Activated naive CD8-positive, alpha-beta T cell (primary cell): ENCODE data around the gene PCCA.

Source experiments
- H3K27ac Mint-ChIP-seq: one replicate; pipeline ENCODE4 v1.8.0; 2021; ENCODE audit warnings: mixed read lengths
- H3K27me3 Mint-ChIP-seq: one replicate; pipeline ENCODE4 v1.8.0; 2021; ENCODE audit warnings: mixed read lengths
- H3K36me3 Mint-ChIP-seq: one replicate; pipeline ENCODE4 v1.8.0; 2021; ENCODE audit warnings: mixed read lengths
- H3K4me1 Mint-ChIP-seq: one replicate; pipeline ENCODE4 v1.8.0; 2021; ENCODE audit warnings: low read depth, mixed read lengths
- H3K4me3 Mint-ChIP-seq: one replicate; pipeline ENCODE4 v1.8.0; 2021; ENCODE audit warnings: mild to moderate bottlenecking, mixed read lengths
- H3K9me3 Mint-ChIP-seq: one replicate; pipeline ENCODE4 v1.8.0; 2021; ENCODE audit warnings: low read depth, mixed read lengths

Gene PCCA

DNA sequence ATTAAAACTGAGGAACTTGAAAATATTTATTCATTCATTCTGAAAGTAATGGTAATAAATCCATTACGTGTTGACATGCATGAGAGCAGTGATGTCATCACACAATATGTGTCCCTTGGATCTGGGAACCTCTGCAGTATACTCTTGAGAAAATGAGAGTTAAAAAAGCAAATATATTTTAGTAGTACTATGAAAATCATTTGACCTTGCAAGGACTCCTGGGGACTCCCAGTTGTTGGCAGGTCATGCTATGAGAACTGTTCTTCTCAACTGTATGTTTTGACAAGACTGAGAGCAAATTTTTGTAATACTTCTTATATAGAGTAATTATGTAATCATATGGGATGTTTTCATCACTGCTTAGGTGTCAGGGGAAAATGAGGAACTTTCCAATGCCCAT is 249.4 kb downstream of the PCCA start:
- H3K36me3 Mint-ChIP-seq = peaks cover 28% of the 10 kb centered on the region
- H3K4me3 Mint-ChIP-seq = no peak overlapping the region
- H3K4me1 Mint-ChIP-seq = peaks cover 17% of the 10 kb centered on the region
- peaks cover 6% of the 10 kb centered on the region for H3K9me3 Mint-ChIP-seq
- no peak overlapping the region for H3K27ac Mint-ChIP-seq
- H3K27me3 Mint-ChIP-seq = no peaks in the 10 kb centered on the region

DNA sequence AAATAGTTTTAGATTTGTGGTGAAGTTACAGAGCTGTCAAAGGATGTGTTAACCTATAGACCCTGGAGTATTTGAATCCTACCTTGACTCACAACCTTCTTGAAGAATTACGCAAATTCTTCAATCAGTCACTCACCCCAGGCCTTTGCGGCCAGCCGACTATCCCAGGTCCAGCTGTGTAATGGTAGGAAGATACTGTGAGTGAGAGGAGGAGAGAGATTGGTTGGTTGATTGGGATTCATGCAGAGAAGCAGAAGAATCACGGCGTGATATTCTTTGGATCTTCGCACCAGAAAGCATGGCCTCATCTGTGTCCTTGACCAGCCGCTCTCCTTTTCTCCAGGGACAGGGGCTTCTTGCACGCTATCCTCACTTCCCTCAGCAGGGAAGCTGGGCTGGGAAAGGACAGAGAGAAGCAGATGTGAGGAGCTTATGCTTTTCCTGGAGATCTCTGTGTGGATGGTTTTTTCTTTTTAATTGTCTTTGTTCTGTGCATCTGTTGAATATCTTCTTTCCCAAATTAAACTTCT is 250.6 kb downstream of the PCCA start:
- peaks cover 5% of the 10 kb centered on the region for H3K9me3 Mint-ChIP-seq
- H3K27ac Mint-ChIP-seq = no peak overlapping the region
- H3K36me3 Mint-ChIP-seq = peaks cover 27% of the 10 kb centered on the region
- no peaks in the 10 kb centered on the region for H3K27me3 Mint-ChIP-seq
- no peak overlapping the region for H3K4me3 Mint-ChIP-seq
- H3K4me1 Mint-ChIP-seq = peaks cover 17% of the 10 kb centered on the region

DNA sequence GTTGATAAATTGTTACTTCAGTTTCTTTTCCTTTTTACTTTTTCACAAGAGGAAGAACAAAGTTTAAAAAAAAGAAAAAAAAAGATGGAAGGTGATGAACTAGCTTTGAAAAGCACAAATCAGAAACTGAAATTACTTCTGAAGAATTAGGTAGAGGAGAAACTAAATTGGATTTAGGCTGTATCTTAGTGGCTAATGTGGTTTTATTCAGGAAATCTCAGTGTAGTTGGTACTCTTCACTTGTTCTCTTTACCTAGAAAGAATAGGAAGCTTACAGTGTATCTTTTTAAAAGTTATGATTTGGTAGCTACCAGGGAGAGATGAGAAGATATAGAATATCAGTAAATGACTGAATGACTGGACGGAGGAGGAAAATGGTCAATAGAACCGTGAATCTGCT is 252.0 kb downstream of the PCCA start:
- Mint-ChIP-seq H3K27me3 (no peaks in the 10 kb centered on the region), H3K27ac (no peak overlapping the region), H3K36me3 (peaks cover 22% of the 10 kb centered on the region), H3K9me3 (peaks cover 8% of the 10 kb centered on the region), H3K4me3 (no peak overlapping the region), H3K4me1 (peaks cover 17% of the 10 kb centered on the region)

GRCh38 chr13:100341327-100341726 is 252.4 kb downstream of the PCCA start:
- H3K4me3 Mint-ChIP-seq = no peak overlapping the region
- H3K9me3 Mint-ChIP-seq = peaks cover 8% of the 10 kb centered on the region

DNA sequence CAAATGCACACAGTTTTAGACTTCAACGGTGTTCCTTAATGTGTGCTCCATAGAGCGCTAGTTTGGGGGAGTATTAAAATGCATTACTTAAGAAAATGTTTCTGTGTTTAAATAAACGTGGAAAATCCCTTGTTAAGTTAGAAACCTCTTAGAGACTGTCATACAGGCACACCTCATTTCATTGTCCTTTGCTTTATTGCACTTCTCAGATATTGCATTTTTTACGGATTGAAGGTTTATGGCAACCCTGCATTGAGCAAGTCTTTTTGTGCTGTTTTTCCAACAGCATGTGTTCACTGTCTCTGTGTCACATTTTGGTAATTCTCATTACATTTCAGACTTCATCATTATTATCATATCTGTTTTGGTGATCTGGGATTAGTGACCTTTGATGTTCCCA is 255.7 kb downstream of the PCCA start:
- H3K9me3 Mint-ChIP-seq = peaks cover 8% of the 10 kb centered on the region
- H3K4me3 Mint-ChIP-seq = no peak overlapping the region
- no peak overlapping the region for H3K27ac Mint-ChIP-seq
- peaks cover 22% of the 10 kb centered on the region for H3K36me3 Mint-ChIP-seq
- no peaks in the 10 kb centered on the region for H3K27me3 Mint-ChIP-seq
- peaks cover 17% of the 10 kb centered on the region for H3K4me1 Mint-ChIP-seq

More at GRCh38 chr13:100341327-100341726, 252.4 kb downstream of the PCCA start:
- Mint-ChIP-seq H3K36me3 (peaks cover 22% of the 10 kb centered on the region), H3K4me1 (peaks cover 17% of the 10 kb centered on the region), H3K27me3 (no peaks in the 10 kb centered on the region), H3K27ac (no peak overlapping the region)

DNA sequence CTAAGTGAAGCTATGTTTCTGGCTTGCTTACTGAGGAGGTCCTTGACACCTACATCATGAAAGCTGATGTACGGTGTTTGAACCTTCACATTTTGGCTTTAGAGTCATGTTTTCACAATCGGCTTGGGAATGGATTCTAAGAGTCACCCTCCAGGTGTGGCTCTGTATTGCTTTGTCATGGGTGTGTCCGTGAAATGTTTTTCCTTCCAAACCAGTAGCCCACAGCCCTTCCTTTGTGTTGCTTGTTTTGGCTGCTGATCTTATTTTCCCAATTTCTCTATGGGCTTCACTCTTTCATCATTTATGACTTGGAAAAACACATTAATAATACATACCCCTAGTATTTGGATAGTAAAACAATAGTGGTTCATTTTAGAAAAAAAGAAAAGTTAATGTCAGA is 259.1 kb downstream of the PCCA start:
- peaks cover 8% of the 10 kb centered on the region for H3K9me3 Mint-ChIP-seq
- no peak overlapping the region for H3K27ac Mint-ChIP-seq
- no peaks in the 10 kb centered on the region for H3K4me1 Mint-ChIP-seq
- H3K4me3 Mint-ChIP-seq = no peak overlapping the region
- H3K36me3 Mint-ChIP-seq = peaks cover 25% of the 10 kb centered on the region
- H3K27me3 Mint-ChIP-seq = no peaks in the 10 kb centered on the region

DNA sequence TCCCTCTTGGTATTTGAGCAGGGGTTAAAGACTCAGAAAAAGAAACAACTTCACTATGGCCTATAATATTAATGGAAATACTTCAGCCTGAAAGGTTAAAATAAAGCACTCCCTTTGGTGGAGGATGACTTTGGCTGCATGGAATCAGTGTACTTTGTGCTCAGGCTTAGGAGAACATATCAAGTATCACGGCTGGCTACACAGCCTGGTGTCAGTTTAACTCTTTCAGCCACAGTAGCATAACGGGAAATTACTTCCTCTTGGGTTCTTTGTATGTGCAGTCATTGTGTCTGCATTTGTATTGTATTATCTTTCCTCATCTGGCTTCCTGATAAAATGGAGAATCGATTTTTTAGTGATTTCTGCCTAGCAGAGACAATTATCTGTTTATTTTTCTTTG is 260.7 kb downstream of the PCCA start:
- Mint-ChIP-seq H3K27ac (no peak overlapping the region), H3K4me1 (no peaks in the 10 kb centered on the region), H3K36me3 (peaks cover 18% of the 10 kb centered on the region)

GRCh38 chr13:100350601-100351000 is 261.7 kb downstream of the PCCA start:
- Mint-ChIP-seq H3K27me3 (no peaks in the 10 kb centered on the region), H3K27ac (no peak overlapping the region), H3K9me3 (no peaks in the 10 kb centered on the region), H3K4me1 (no peaks in the 10 kb centered on the region), H3K36me3 (peaks cover 13% of the 10 kb centered on the region), H3K4me3 (no peak overlapping the region)

More for the DNA sequence above, 260.7 kb downstream of the PCCA start:
- H3K9me3 Mint-ChIP-seq = peaks cover 4% of the 10 kb centered on the region
- H3K27me3 Mint-ChIP-seq = no peaks in the 10 kb centered on the region
- H3K4me3 Mint-ChIP-seq = no peak overlapping the region

DNA sequence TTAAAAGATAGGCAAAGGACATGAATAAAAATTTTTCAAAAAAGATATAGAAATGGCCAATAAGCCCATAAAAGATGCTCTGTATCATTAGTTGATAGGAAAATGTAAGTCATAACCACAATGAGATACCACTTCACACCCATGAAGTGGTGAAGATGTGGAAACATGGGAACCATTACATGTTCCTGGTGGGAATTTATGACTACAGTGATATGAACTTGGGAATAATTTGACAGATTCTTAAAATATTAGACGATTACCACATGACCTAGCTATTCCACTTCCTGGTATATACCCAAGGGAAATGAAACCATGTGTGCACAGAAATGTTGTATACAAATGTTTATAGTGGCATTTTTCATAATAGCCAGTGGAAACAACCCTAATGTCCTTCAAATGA is 267.5 kb downstream of the PCCA start:
- no peak overlapping the region for H3K4me3 Mint-ChIP-seq
- H3K27ac Mint-ChIP-seq = no peak overlapping the region
- H3K9me3 Mint-ChIP-seq = no peaks in the 10 kb centered on the region
- H3K4me1 Mint-ChIP-seq = no peaks in the 10 kb centered on the region
- H3K36me3 Mint-ChIP-seq = peaks cover 14% of the 10 kb centered on the region
- no peaks in the 10 kb centered on the region for H3K27me3 Mint-ChIP-seq

GRCh38 chr13:100356889-100357288 is 268.0 kb downstream of the PCCA start:
- H3K27me3 Mint-ChIP-seq = no peaks in the 10 kb centered on the region
- H3K9me3 Mint-ChIP-seq = no peaks in the 10 kb centered on the region
- H3K36me3 Mint-ChIP-seq = peaks cover 11% of the 10 kb centered on the region
- no peak overlapping the region for H3K27ac Mint-ChIP-seq
- H3K4me3 Mint-ChIP-seq = no peak overlapping the region
- H3K4me1 Mint-ChIP-seq = no peaks in the 10 kb centered on the region

DNA sequence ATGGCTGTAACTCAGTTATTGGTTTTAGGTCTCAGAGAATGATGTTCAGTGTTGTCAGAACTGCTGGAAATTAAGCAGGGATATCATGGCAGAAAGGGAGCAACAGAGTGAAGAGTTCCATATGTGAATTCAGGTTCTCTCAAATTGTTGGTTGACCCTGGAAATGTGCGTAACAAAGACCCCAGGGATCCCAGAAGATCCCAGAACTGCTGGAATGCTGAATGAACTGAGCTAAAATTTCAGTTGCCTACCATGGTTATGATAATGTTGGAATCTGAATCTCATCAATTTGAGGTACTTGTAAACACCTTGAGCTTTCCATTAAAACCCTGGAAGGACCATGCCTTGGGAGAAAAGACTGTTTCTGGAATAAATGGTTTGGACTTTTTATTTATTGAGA is 268.9 kb downstream of the PCCA start:
- no peak overlapping the region for H3K4me3 Mint-ChIP-seq

DNA sequence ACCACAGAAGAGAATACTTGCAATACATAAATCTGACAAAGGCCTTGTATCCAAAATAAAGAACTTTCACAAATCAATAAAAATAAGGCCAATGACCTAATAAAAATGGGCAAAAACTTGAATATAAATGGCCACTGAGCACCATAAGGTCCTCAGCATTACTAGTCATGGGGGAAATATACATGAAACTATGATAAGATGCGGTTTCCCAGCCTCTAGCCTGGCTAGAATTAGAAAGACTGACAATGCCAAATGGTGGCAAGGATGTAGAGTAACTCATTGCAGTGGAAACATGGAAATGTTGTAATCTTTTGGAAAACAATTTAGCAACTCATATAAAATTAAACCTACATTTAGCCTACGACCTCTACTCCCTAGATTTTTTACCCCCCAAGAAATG is 272.6 kb downstream of the PCCA start:
- Mint-ChIP-seq H3K27me3 (no peaks in the 10 kb centered on the region), H3K9me3 (no peaks in the 10 kb centered on the region), H3K36me3 (no peaks in the 10 kb centered on the region), H3K27ac (no peak overlapping the region), H3K4me1 (no peaks in the 10 kb centered on the region), H3K4me3 (no peak overlapping the region)

More for the DNA sequence above, 268.9 kb downstream of the PCCA start:
- Mint-ChIP-seq H3K36me3 (peaks cover 9% of the 10 kb centered on the region), H3K27ac (no peak overlapping the region), H3K4me1 (no peaks in the 10 kb centered on the region), H3K9me3 (no peaks in the 10 kb centered on the region), H3K27me3 (no peaks in the 10 kb centered on the region)

DNA sequence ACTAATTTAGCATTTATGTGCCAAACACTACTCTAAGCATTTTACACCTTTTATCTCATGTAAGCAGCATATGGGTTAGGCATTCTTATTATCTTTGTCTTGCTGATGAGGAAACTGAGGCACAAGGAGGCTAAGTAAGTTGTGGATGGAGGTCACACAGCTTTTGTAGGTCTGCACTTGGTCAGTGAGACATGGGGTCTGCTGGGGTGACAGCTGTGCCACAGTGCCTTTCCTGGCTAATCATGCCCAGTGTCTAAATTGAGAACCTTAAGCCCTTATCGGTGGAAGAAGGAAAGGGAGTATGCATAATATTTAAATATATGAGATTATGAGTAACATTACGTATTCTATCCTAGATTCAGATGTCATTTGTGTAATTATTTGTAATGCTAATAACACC is 273.5 kb downstream of the PCCA start:
- no peak overlapping the region for H3K4me3 Mint-ChIP-seq
- H3K4me1 Mint-ChIP-seq = no peaks in the 10 kb centered on the region
- no peaks in the 10 kb centered on the region for H3K36me3 Mint-ChIP-seq
- H3K27me3 Mint-ChIP-seq = no peaks in the 10 kb centered on the region
- H3K9me3 Mint-ChIP-seq = no peaks in the 10 kb centered on the region
- no peak overlapping the region for H3K27ac Mint-ChIP-seq

GRCh38 chr13:100362781-100363180 is 273.9 kb downstream of the PCCA start:
- Mint-ChIP-seq H3K9me3 (no peaks in the 10 kb centered on the region), H3K4me3 (no peak overlapping the region), H3K27ac (no peak overlapping the region), H3K36me3 (no peaks in the 10 kb centered on the region), H3K27me3 (no peaks in the 10 kb centered on the region), H3K4me1 (no peaks in the 10 kb centered on the region)

GRCh38 chr13:100363285-100363711 is 274.4 kb downstream of the PCCA start:
- Mint-ChIP-seq H3K36me3 (no peaks in the 10 kb centered on the region), H3K9me3 (no peaks in the 10 kb centered on the region), H3K4me1 (no peaks in the 10 kb centered on the region), H3K27me3 (no peaks in the 10 kb centered on the region), H3K4me3 (no peak overlapping the region), H3K27ac (no peak overlapping the region)

DNA sequence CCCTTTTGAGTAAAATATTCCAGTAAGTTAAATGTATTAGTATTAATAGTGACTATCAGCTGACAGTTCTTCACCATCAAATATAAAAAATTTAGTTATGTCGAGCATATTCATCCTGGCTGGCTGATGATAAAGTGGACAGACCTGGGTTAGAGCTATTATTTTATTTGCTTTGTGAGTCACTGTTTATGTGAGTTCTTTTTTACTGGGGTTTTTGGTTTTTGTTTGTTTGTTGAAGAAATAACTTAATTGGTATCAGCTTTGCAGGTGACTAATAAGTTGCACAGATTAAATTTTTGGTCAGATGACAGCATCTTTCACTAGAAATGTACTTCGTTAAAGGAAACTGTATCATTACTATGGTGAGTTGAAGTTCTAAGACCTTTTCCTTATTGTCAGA is 275.0 kb downstream of the PCCA start:
- peaks cover 5% of the 10 kb centered on the region for H3K36me3 Mint-ChIP-seq
- no peaks in the 10 kb centered on the region for H3K27me3 Mint-ChIP-seq
- no peak overlapping the region for H3K4me3 Mint-ChIP-seq
- no peaks in the 10 kb centered on the region for H3K4me1 Mint-ChIP-seq
- H3K27ac Mint-ChIP-seq = no peak overlapping the region
- no peaks in the 10 kb centered on the region for H3K9me3 Mint-ChIP-seq
